H1 (cell line): ENCODE data around the gene DBNDD2. TPM values are rescaled to one million over a fixed set of nuclear protein-coding genes. Genes with fewer than 3 reads are reported as not detected.

Experiments
- BRCA1 ChIP-seq: IDR thresholded peaks from 2 replicates; pipeline ENCODE4 v1.6.1; 2012; ENCODE audit warnings: low read depth, low read length, improper control_type of control experiment
- CTBP2 ChIP-seq: IDR thresholded peaks from 2 replicates; pipeline ENCODE4 v1.7.0; 2011; ENCODE audit warnings: borderline replicate concordance, mild to moderate bottlenecking, moderate library complexity, mixed read lengths, low read length; ENCODE audit not compliant: insufficient read depth, insufficient read length
- GABPA ChIP-seq: IDR thresholded peaks from 2 replicates; pipeline ENCODE4 v1.6.1; 2011; ENCODE audit warnings: mild to moderate bottlenecking, low read length, moderate library complexity, borderline replicate concordance; ENCODE audit not compliant: insufficient read depth
- RBBP5 ChIP-seq: IDR thresholded peaks from 2 replicates; pipeline ENCODE4 v1.7.1; 2012; ENCODE audit warnings: low read depth, mild to moderate bottlenecking, inconsistent platforms, low read length, moderate library complexity, borderline replicate concordance
- SIX5 ChIP-seq: IDR thresholded peaks from 2 replicates; pipeline ENCODE4 v1.6.1; 2011; ENCODE audit warnings: mild to moderate bottlenecking, low read depth, low read length
- TEAD4 ChIP-seq: IDR thresholded peaks from 2 replicates; pipeline ENCODE4 v1.6.1; 2012; ENCODE audit warnings: low read depth, low read length, inconsistent platforms, mixed read lengths
- polyA plus RNA-seq, 7 experiments: library from polyadenylated mRNA; depleted of rRNA in 3 of 7; stranded (reverse) in 5 of 7; unstranded in 2 of 7; fragments of >200 nt in 5 of 7; fragments of 200-250 nt in 2 of 7; gene quantifications; 1 replicate in 5 of 7; 2 replicates in 1 of 7; 4 replicates in 1 of 7; pipeline versions ENCODE4 v1.2.1 to v1.2.3, GENCODE V29; 2011 to 2013; ENCODE audit warnings: missing spikeins in 2 of 7, mixed read lengths in 2 of 7
- total RNA-seq: library from RNA; stranded (reverse); fragmentation: NEBNext Ultra II Directional; extraction: Animal tissue kit (Norgen Biotek cat#: 25700); gene quantifications from 2 replicates; pipeline ENCODE4 v1.2.1, GENCODE V29; 2021

The DBNDD2 gene
- total and polyA plus RNA-seq, 2 of the 8 experiments (the other 6 are each of a cell fraction or from before 2014, with no cell fraction given), result 55.8 to 96.3 TPM

GRCh38 chr20:45366192-45366591, 41.9 kb upstream of the DBNDD2 start (continued):
- no peak for TF ChIP-seq BRCA1
- no peak for TF ChIP-seq RBBP5
- no peak for TF ChIP-seq CTBP2
- no peak for TF ChIP-seq GABPA
- no peak for TF ChIP-seq SIX5
- TF ChIP-seq TEAD4, result no peak
